Measurements from ENCODE around the gene HSPA4L.

Gene HSPA4L

GRCh38 chr4:127783955-127784770, 2.0 kb downstream of the HSPA4L start:
- DNase-seq: no peak

DNA sequence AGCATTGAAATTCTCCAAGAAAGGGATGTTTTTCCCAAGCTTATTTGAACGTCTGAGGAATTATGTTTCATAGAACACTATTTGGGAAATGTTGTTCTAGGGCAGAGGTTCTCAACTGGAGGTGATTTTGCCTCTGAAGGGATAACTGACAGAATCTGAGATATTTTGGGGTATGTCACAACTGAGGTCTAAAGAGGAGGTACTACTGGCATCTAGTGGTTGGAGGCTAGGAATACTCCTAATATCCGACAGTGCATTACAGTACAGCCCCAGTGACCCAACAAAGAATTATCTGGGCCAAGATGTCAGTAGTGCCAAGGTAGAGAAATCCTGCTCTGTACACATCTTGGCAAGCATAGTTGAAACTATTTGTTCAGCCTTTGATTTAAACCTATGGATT, 6.4 kb downstream of the HSPA4L start:
- no peak for DNase-seq

- DNase-seq: no peak
Measured at GRCh38 chr4:127791391-127791790, 9.3 kb downstream of the HSPA4L start.

DNA sequence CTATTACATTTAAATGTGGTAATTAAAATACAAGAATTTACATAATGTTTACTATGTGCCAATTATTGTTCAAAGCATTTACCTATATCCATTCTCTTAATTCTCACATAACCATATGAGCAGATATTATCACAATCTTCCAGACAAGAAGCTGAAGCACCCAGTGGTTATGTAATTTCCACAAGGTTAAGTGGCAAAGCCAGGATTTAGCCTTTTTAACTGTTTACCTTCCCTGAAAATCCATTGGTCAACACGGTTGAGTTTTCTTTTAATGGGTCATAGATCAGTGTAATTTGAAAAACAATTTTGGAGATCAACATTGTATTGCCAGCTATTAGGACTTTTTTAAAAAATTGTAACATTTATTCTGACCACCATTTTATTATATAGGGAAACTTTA, 11.4 kb downstream of the HSPA4L start:
- DNase-seq: no peak

DNA sequence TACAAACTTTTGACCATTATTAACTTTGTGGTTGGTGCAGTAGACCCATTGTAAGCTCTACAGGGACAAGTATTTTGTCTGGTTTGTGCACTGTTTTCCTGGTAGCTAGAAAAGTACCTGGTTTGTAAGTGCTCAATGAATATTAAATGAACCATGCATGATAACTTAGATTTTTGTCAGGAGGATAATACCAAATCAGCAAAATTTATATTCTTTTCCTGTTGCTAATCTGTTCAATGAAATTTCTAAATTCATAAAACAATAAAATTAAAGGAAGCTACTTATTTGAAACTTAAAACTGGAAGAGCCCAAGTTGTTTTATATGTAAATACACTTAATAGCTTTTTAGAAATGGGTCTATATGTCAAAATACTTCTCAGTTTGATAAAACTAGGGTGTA, 17.6 kb downstream of the HSPA4L start:
- no peak for DNase-seq

GRCh38 chr4:127809173-127809800, 27.2 kb downstream of the HSPA4L start:
- no peak for DNase-seq

GRCh38 chr4:127810551-127810950, 28.4 kb downstream of the HSPA4L start:
- no peak for DNase-seq

GRCh38 chr4:127822430-127822829, 40.3 kb downstream of the HSPA4L start:
- no peak for DNase-seq

DNA sequence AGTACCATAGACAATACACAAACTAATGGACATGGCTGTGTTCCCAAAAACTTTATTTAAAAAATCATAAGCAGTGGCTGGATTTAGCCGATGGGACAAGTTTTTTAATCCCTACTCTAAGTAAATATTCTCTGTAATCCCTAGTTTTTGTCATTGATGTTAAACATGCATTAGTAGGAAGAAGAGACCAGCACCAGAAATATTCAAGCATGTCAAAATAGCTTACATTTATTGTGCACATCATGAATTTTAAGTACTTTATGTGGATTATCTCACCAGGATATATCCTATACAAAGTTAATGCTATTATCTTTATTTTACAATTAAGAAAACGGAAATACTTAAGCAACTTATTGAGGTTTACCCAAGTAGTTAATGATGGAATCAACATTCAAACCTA, 46.0 kb downstream of the HSPA4L start:
- no peak for DNase-seq

GRCh38 chr4:127829014-127829413, 46.9 kb downstream of the HSPA4L start:
- DNase-seq: no peak

- no peak for DNase-seq
Measured at GRCh38 chr4:127832585-127832984, 50.5 kb downstream of the HSPA4L start.

DNA sequence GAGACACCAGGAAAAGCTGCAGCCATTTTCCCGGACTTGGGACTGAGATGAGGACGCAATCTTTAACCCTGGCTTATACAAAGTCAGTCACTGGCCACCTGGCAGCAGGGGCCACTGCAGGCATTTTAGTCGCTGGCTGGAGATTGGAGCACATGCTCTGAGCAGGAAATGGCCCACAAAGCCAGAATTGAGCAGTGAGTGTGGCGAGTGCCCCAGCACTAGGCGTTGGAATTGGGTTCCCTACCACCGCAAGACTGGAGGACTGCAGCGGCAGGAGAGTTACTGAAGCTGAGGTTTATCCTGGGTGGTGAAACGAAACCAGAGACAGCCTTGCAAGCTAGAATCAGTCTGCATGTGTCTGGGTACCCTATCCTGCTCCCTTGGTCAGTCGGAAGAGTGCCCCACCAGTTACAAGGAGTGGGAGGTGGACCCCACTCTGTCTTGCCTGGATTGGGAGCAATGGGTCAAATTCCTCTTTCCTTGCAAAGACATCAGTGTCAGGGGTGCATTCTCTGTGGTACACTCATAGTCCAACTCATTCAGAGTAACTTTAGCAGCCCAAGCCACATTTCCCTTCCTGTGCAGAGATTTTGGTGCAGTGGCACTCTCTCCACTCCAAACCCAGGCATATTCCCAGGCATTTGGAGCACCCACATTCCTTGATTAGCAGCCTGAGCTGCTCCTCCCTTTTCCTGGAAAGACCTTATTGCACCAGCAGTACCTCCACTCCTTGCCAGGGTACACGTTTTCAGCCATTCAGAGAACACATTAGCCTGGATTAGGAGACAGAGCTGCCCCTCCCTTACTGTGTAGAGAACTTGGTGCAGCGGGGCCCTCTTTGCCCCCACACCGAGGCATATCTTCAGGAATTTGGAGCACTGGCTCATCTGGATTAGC, 61.8 kb downstream of the HSPA4L start:
- DNase-seq: no peak

DNA sequence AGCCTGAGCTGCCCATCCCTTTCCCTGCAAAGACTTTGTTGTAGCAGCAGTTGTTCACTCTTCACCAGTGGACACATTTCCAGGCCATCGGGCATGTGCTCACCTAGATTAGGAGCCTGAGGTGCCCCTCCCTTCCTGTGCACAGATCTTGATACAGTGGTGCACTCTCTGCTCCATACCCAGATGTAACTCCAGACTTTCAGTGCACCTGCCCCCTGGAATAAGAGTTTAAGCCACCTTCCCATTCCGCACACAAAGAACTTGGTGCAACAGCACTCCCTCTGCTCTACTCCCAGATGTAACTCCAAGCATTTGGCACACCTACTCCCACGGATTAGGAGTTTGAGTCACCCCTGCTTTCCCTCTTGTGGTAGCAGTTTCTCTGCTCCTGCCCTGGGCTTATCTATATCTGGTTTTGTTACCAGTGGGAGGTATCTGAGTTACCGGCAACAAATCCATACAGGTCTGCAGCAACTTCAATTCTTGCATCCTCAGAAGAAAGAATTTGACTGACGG, 62.5 kb downstream of the HSPA4L start:
- DNase-seq: no peak

GRCh38 chr4:127846061-127846460, 63.9 kb downstream of the HSPA4L start:
- DNase-seq: no peak

DNA sequence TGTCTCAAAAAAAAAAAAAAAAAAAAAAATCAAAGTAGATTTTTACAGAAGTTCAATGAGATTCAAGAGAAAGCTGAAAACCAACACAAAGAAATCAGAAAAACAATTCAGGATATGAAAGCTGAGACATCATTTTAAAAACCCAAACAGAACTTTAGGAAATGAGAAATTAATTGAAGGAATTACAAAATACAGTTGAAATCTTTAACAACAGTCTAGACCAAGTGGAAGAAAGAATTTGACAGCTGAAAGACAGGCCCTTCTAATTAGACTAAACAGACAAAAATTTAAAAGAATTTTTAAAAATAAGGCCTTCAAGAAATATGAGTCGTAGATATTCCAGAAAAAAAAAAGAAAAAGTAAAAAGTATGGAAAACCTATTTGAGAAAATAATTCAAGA, 64.6 kb downstream of the HSPA4L start:
- no peak for DNase-seq

DNA sequence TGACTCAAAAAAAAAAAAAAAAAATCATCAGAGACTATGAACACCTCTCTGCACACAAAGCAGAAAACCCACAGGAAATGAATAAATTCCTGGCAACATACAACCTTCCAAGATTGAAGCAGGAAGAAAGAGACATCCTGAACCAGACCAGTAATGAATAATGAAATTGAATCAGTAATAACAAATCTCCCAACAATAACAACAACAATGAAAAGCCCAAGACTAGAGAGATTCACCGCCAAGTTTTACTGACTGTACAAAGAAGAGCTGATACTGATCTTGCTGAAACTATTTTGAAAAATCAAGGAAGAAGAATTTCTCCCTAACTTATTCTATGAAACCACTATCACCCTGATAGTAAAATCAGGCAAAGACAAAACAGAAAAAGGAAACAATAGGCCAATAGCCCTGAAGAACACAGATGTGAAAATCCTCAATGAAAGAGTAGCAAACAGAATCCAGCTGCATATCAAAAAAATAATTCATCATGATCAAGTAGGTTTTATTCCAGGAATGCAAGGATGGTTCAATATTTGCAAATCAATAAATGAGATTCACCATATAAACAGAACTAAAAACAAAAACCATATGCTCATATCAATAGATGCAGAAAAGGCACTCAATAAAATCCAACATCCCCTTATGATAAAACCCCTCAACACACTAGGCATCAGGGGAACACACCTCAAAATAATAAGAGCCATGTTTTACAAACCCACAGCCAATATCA, 67.5 kb downstream of the HSPA4L start:
- no peak for DNase-seq

GRCh38 chr4:127852661-127853060, 70.5 kb downstream of the HSPA4L start:
- no peak for DNase-seq

- no peak for DNase-seq
Measured at GRCh38 chr4:127856196-127856812, 74.2 kb downstream of the HSPA4L start.

DNA sequence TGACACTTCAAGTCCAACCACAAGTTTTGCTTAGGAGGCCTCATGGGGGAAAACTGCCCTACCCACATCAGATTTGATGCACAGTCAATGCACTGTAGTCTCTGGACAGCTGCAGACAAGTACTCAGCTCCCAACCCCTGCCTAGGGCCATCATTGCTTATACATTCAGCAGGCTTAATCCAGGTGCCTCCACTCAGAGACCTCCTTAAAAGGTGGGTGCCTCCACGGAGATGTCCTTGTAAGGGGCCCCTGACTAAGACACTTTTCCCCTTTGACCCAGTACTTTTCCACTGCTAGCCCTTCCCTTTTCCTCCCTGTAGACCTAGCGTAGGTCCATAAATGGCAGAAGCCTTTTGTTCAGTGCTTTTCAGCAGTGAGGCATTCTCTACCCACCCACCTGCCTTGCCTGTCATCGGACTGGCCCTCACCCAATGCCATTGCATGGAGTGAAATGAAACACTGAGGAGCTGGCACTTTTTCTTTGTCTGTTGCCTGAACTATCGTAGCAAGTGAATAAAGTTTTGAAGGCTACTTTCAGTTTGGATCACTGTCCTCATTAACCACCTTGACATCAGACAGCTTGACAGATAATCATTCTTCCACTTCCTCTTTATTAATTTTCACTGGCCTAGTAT, 74.8 kb downstream of the HSPA4L start:
- no peak for DNase-seq

- no peak for DNase-seq
Measured at GRCh38 chr4:127857641-127858040, 75.5 kb downstream of the HSPA4L start.

DNA sequence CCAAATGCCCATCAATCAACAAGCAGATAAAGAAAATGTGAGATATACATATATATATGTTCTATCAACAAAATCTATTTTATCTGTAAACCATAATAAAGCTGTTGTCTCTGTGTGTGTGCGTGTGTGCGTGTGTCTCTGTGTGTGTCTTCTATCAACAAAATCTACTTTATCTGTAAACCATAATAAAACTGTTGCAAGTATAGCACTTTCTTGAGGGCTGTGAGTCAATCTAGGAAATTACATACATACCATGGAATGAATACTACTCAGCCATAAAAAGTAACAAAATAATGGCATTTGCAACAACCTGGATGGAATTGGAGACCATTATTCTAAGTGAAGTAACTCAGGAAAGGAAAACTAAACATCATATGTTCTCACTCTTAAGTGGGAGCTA, 86.1 kb downstream of the HSPA4L start:
- DNase-seq: no peak

DNA sequence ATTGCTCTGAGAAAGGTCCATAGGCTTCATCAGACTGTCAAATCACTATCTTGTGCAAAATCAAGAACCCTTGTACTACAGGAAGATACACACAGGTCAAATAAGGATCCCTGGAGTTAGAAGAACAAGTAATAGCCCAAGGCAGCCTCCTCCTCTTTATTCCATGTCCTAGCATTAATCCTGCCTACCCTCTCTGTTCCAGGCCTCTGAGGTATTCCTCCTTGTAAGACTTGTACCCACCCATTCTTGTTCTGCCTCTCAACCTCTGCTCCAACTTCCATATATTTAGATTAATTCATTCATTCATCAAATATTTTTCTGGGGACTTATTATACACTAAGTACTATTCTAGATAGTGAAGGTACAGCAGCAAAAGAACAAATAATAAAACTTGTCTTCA, 88.2 kb downstream of the HSPA4L start:
- DNase-seq: no peak
